HCT116 (cell line): ENCODE measurements around the gene POLA2. TPM values are rescaled to one million over a fixed set of nuclear protein-coding genes. Genes with fewer than 3 reads are reported as not detected.
A peak's percentile ranks its signal among the peaks of the same experiment; 100 is the strongest.

Source experiments
- ATAC-seq: fragments of 200-7000 bp; cut with Tn5 transposase; 2 replicates; pipeline ENCODE4 v1.9.1; 2020; ENCODE audit warnings: mild to moderate bottlenecking, moderate library complexity
- BruUV-seq: library from RNA; stranded (reverse); fragments of 400-500 nt; replicated peaks from 2 replicates; lab custom pipeline; 2021; lab: Mats Ljungman, UMichigan
- CTCF ChIA-PET: fragments of 300-600 bp; sonication (Branson Sonifier 250); formaldehyde crosslinking; loops from one replicate; lab custom pipeline; 2021; ENCODE audit warnings: antibody characterized with exemption; lab: Charles Lee
- POLR2A ChIA-PET: fragments of 300-600, 350-600 bp; sonication (Branson Sonifier 250); formaldehyde crosslinking; loops from one replicate; lab custom pipeline; 2021; ENCODE audit warnings: antibody characterized with exemption; lab: Charles Lee
- RAD21 ChIA-PET, 2 experiments: fragments of 300-600 bp; sonication (Branson Sonifier 250); formaldehyde crosslinking; loops; one replicate each; lab custom pipeline; 2023; ENCODE audit warnings: low total read pairs in 2 of 2; ENCODE audit not compliant: uncharacterized antibody in 2 of 2, unreplicated experiment in 2 of 2, low non-redundant PET in 1 of 2; lab: Charles Lee
- DNase-seq: peaks from one replicate; pipeline ENCODE4 v3.0.0-alpha.2; 2010; ENCODE audit warnings: low read depth, low spot score
- H2AFZ ChIP-seq: fragments of 200-600 bp; shearing (Covaris generic), sonication (generic); 2 replicates; pipeline ENCODE4 v1.6.1; 2017; ENCODE audit warnings: low read depth, mixed run types, mixed read lengths, antibody characterized with exemption, low read length; ENCODE audit not compliant: poor library complexity, severe bottlenecking
- H3K27ac ChIP-seq: 2 replicates; pipeline ENCODE4 v1.5.1; 2012; ENCODE audit warnings: low read depth, low read length
- H3K27me3 ChIP-seq: fragments of 200-600 bp; sonication (generic); 2 replicates; pipeline ENCODE4 v1.6.1; 2016; ENCODE audit warnings: mixed run types, low read length, mixed read lengths; ENCODE audit not compliant: insufficient read depth
- H3K36me3 ChIP-seq, 2 experiments: fragments of 200-500 bp in 1 of 2; fragments of 200-600 bp in 1 of 2; sonication (Bioruptor generic) in 1 of 2; sonication (generic) in 1 of 2; 2 replicates each; pipeline versions ENCODE4 v1.5.1 to v1.6.1; 2014 to 2016; ENCODE audit warnings: low read length in 2 of 2, inconsistent platforms in 1 of 2, mixed read lengths in 1 of 2, mixed run types in 1 of 2; ENCODE audit not compliant: insufficient read depth in 2 of 2, control insufficient read depth in 1 of 2
- H3K4me1 ChIP-seq, 2 experiments: fragments of 200-600 bp in 1 of 2; sonication (generic) in 1 of 2; 2 replicates each; pipeline versions ENCODE4 v1.5.1 to v1.6.1; 2012 to 2017; ENCODE audit warnings: low read length in 2 of 2, inconsistent platforms in 1 of 2, mild to moderate bottlenecking in 1 of 2, mixed read lengths in 1 of 2, mixed run types in 1 of 2, moderate library complexity in 1 of 2; ENCODE audit not compliant: insufficient read depth in 2 of 2, control insufficient read depth in 1 of 2
- H3K4me2 ChIP-seq: fragments of 200-600 bp; sonication (generic); 2 replicates; pipeline ENCODE4 v1.6.1; 2017; ENCODE audit warnings: mixed run types, low read length, mixed read lengths
- H3K4me3 ChIP-seq, 2 experiments: fragments of 200-600 bp in 1 of 2; sonication (generic) in 1 of 2; replicated peaks in 1 of 2; 2 replicates each; pipeline ENCODE4 v1.5.1; 2011 to 2016; ENCODE audit warnings: low read length in 2 of 2, control low read depth in 1 of 2, low read depth in 1 of 2, mild to moderate bottlenecking in 1 of 2, mixed read lengths in 1 of 2, mixed run types in 1 of 2
- H3K79me2 ChIP-seq: fragments of 200-600 bp; sonication (generic); 2 replicates; pipeline ENCODE4 v1.6.1; 2017; ENCODE audit warnings: mild to moderate bottlenecking, mixed run types, low read length, moderate library complexity, mixed read lengths; ENCODE audit not compliant: insufficient read depth
- H3K9ac ChIP-seq: fragments of 200-600 bp; sonication (generic); 2 replicates; pipeline ENCODE4 v1.6.1; 2016; ENCODE audit warnings: low read length, mixed read lengths
- H3K9me2 ChIP-seq: fragments of 200-600 bp; sonication (generic), shearing (Covaris generic); 2 replicates; pipeline ENCODE4 v1.6.1; 2017; ENCODE audit warnings: mixed run types, mild to moderate bottlenecking, moderate library complexity; ENCODE audit not compliant: insufficient read depth
- H3K9me3 ChIP-seq, 2 experiments: fragments of 200-500 bp in 1 of 2; fragments of 200-600 bp in 1 of 2; sonication (Bioruptor generic) in 1 of 2; sonication (generic) in 1 of 2; 2 replicates each; pipeline ENCODE4 v1.6.1; 2014 to 2017; ENCODE audit warnings: low read length in 2 of 2, mixed read lengths in 2 of 2, inconsistent platforms in 1 of 2, low read depth in 1 of 2, mild to moderate bottlenecking in 1 of 2, mixed run types in 1 of 2, moderate library complexity in 1 of 2; ENCODE audit not compliant: control insufficient read depth in 1 of 2, insufficient read depth in 1 of 2
- H4K20me1 ChIP-seq: fragments of 200-600 bp; sonication (generic), shearing (Covaris generic); 2 replicates; pipeline ENCODE4 v1.6.1; 2017; ENCODE audit warnings: mixed run types, mild to moderate bottlenecking, moderate library complexity; ENCODE audit not compliant: insufficient read depth
- CTCF ChIP-seq, 3 experiments: fragments of 200-600 bp in 1 of 3; sonication (generic) in 1 of 3; IDR thresholded peaks in 2 of 3; conservative IDR thresholded peaks in 1 of 3; 2 replicates each; pipeline ENCODE4 v1.5.1; 2012 to 2017; ENCODE audit warnings: low read depth in 2 of 3, low read length in 2 of 3, antibody characterized with exemption in 1 of 3, borderline replicate concordance in 1 of 3, control low read depth in 1 of 3, mild to moderate bottlenecking in 1 of 3, mixed read lengths in 1 of 3, mixed run types in 1 of 3, moderate library complexity in 1 of 3; ENCODE audit not compliant: insufficient read depth in 1 of 3
- EGR1 ChIP-seq: IDR thresholded peaks from 2 replicates; pipeline ENCODE4 v1.6.1; 2012; ENCODE audit warnings: low read depth
- EZH2 ChIP-seq: fragments of 200-600 bp; sonication (generic); IDR thresholded peaks from 2 replicates; pipeline ENCODE4 v1.6.1; 2017; ENCODE audit warnings: antibody characterized with exemption, mixed run types
- FOSL1 ChIP-seq: IDR thresholded peaks from 2 replicates; pipeline ENCODE4 v1.6.1; 2012; ENCODE audit warnings: low read depth
- JUND ChIP-seq: IDR thresholded peaks from 2 replicates; pipeline ENCODE4 v1.6.1; 2012
- MAX ChIP-seq: IDR thresholded peaks from 2 replicates; pipeline ENCODE4 v1.6.1; 2012
- POLR2AphosphoS5 ChIP-seq: IDR thresholded peaks from 2 replicates; pipeline ENCODE4 v1.6.1; 2011; ENCODE audit warnings: mild to moderate bottlenecking, low read depth, low read length, moderate library complexity
- RAD21 ChIP-seq: IDR thresholded peaks from 2 replicates; pipeline ENCODE4 v1.6.1; 2012; ENCODE audit warnings: low read depth, mild to moderate bottlenecking
- SIN3A ChIP-seq: IDR thresholded peaks from 2 replicates; pipeline ENCODE4 v1.6.1; 2012; ENCODE audit warnings: low read depth
- TCF7L2 ChIP-seq: IDR thresholded peaks from 2 replicates; pipeline ENCODE4 v1.7.0; 2011; ENCODE audit warnings: borderline replicate concordance, inconsistent platforms; ENCODE audit not compliant: insufficient read depth, insufficient read length; ENCODE audit errors: extremely low read depth
- YY1 ChIP-seq: IDR thresholded peaks from 2 replicates; pipeline ENCODE4 v1.6.1; 2011; ENCODE audit warnings: low read length, low read depth, moderate library complexity, mild to moderate bottlenecking; ENCODE audit not compliant: insufficient replicate concordance; ENCODE audit errors: extremely low read depth
- ZNF274 ChIP-seq: fragments of 200-500 bp; sonication (Bioruptor generic); IDR thresholded peaks from 2 replicates; pipeline ENCODE4 v1.6.1; 2014; ENCODE audit warnings: mild to moderate bottlenecking, low read depth, low read length, inconsistent platforms
- intact Hi-C: fragments of 100-400 bp; cut with micrococcal nuclease; formaldehyde crosslinking; loops from 2 replicates; pipeline ENCODE4 v1.10.0; 2022
- total RNA-seq: library from RNA; stranded (reverse); gene quantifications from one replicate; pipeline ENCODE4 v1.2.1, GENCODE V29; 2021; ENCODE audit not compliant: unreplicated experiment

The POLA2 gene
- total RNA-seq, 1 experiment from 2014 or later: 20.0 TPM

DNA sequence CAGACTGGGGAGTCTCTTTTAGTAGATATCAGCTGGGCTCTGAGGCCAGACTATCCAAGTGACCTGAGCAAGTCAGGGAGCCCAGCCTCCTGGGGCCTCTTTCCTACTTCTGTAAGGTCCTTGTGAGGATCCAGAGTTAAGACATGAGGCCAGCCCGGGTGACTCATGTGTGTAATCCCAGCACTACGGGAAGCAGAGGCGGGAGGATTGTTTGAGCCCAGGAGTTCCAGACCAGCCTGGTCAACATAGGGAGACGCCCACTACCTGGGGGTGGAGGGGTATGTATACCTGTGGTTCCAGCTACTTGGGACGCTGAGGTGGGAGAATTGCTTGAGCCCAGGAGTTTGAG is 36.9 kb upstream of the POLA2 start:
- no TSS peak for BruUV-seq
- Histone ChIP-seq H3K79me2 (no peaks in the 10 kb centered on the region), H3K27me3 (no peaks in the 10 kb centered on the region), H3K36me3 (no peaks in the 10 kb centered on the region), H3K9me3 (no peaks in the 10 kb centered on the region), H3K4me3 (no peak overlapping the region), H3K9me2 (no peaks in the 10 kb centered on the region), H3K4me1 (peaks cover 13 to 18% of the 10 kb centered on the region in 2 experiments), H3K27ac (peak overlapping the region; percentile 56), H2AFZ (no peak overlapping the region), H3K9ac (peak overlapping the region; percentile 50), H3K4me2 (peak overlapping the region; percentile 63), H4K20me1 (no peaks in the 10 kb centered on the region)
- peak; percentile 36 for DNase-seq
- CTCF ChIA-PET: interaction anchor here (0.7 to 1.1 kb wide), 2 partner anchors 27 to 50 kb away, joined by 3 read pairs; no protein-coding TSS in a partner anchor
- RAD21 ChIA-PET: no interaction called here
- TF ChIP-seq TCF7L2 (no peak), EGR1 (peak; percentile 73), POLR2AphosphoS5 (no peak), EZH2 (no peak), SIN3A (no peak), MAX (peak; percentile 40; the same call in 1 of the 2 replicates), FOSL1 (peak; percentile 51), ZNF274 (no peak), JUND (peak; percentile 53)
- peak; percentile 93 for ATAC-seq
- POLR2A ChIA-PET: no interaction called here
- intact Hi-C loops: loop anchor here (2.0 kb wide), 1 partner anchor 30 kb away; no protein-coding TSS in a partner anchor

- H4K20me1 ChIP-seq: no peaks in the 10 kb centered on the region
- H3K36me3 ChIP-seq: no peaks in the 10 kb centered on the region
- ChIA-PET CTCF (interaction anchor here (1.1 kb wide), 1 partner anchor 27 kb away, joined by 3 read pairs; no protein-coding TSS in a partner anchor), RAD21 (no interaction called here), POLR2A (no interaction called here)
- H3K4me1 ChIP-seq: peaks cover 13 to 18% of the 10 kb centered on the region in 2 experiments
- DNase-seq (no peak), ATAC-seq (peak; percentile 79)
- H3K27me3 ChIP-seq: no peaks in the 10 kb centered on the region
- intact Hi-C loops: loop anchor here (2.0 kb wide), 1 partner anchor 29 kb away; no protein-coding TSS in a partner anchor
- H3K9me2 ChIP-seq: no peaks in the 10 kb centered on the region
- no peak overlapping the region for H2AFZ ChIP-seq
- peak; percentile 28 to 42 (median 32); a peak in 3 of 6 replicates for TF ChIP-seq CTCF (IDR thresholded peaks at IDR 0.05 in 2 of 3, conservative IDR thresholded peaks at IDR 0.05 in 1 of 3; ENCODE audit: borderline replicate concordance in 1 of 3, insufficient read depth in 1 of 3, low read depth in 2 of 3, low read length in 2 of 3)
- peak; percentile 31; the same call in 1 of the 2 replicates for TF ChIP-seq RAD21
- no peak for TF ChIP-seq SIN3A
- TF ChIP-seq YY1: no peak
- H3K9me3 ChIP-seq: no peaks in the 10 kb centered on the region
- no peak overlapping the region for H3K4me3 ChIP-seq
- no TSS peak for BruUV-seq
- peak overlapping the region; percentile 50 for H3K9ac ChIP-seq
- H3K79me2 ChIP-seq: no peaks in the 10 kb centered on the region
- peak overlapping the region; percentile 63 for H3K4me2 ChIP-seq
- peak overlapping the region; percentile 56 for H3K27ac ChIP-seq
Measured at GRCh38 chr11:65225279-65226102, 36.3 kb upstream of the POLA2 start.
